Astrocyte (in vitro differentiated cells and primary cell): ENCODE measurements around the gene EVC. TPM values are rescaled to one million over a fixed set of nuclear protein-coding genes. Genes with fewer than 3 reads are reported as not detected.

ENCODE experiments used
- DNase-seq: peaks from one replicate; pipeline ENCODE4 v3.0.0-alpha.2; 2010; ENCODE audit warnings: low read depth
- FAIRE-seq: peaks from 2 replicates; lab custom pipeline; 2011; peaks lifted over from hg19 to GRCh38; lab: Jason Lieb, UNC
- H2AFZ ChIP-seq: 2 replicates; pipeline ENCODE4 v1.6.0; 2012; ENCODE audit warnings: low read depth, low read length, inconsistent platforms
- H3K27ac ChIP-seq: 2 replicates; pipeline ENCODE4 v1.5.1; 2011; ENCODE audit warnings: low read depth, low read length, inconsistent platforms
- H3K27me3 ChIP-seq: 2 replicates; pipeline ENCODE4 v1.6.0; 2011; ENCODE audit warnings: low read length, inconsistent platforms; ENCODE audit not compliant: insufficient read depth
- H3K36me3 ChIP-seq: 2 replicates; pipeline ENCODE4 v1.5.1; 2011; ENCODE audit warnings: low read length, inconsistent platforms; ENCODE audit not compliant: insufficient read depth
- H3K4me1 ChIP-seq: 2 replicates; pipeline ENCODE4 v1.5.1; 2011; ENCODE audit warnings: low read length, inconsistent platforms; ENCODE audit not compliant: insufficient read depth
- H3K4me2 ChIP-seq: 2 replicates; pipeline ENCODE4 v1.6.0; 2012; ENCODE audit warnings: low read length, inconsistent platforms
- H3K4me3 ChIP-seq: 2 replicates; pipeline ENCODE4 v1.5.1; 2011; ENCODE audit warnings: low read depth, mild to moderate bottlenecking, low read length, inconsistent platforms; ENCODE audit not compliant: insufficient read depth
- H3K79me2 ChIP-seq: 2 replicates; pipeline ENCODE4 v1.6.0; 2012; ENCODE audit warnings: mild to moderate bottlenecking, low read length, inconsistent platforms; ENCODE audit not compliant: insufficient read depth
- H3K9ac ChIP-seq: 2 replicates; pipeline ENCODE4 v1.6.0; 2012; ENCODE audit warnings: mild to moderate bottlenecking, low read length, inconsistent platforms
- H3K9me3 ChIP-seq: 2 replicates; pipeline ENCODE4 v1.5.1; 2012; ENCODE audit warnings: low read depth, mild to moderate bottlenecking, low read length, inconsistent platforms; ENCODE audit not compliant: insufficient read depth
- H4K20me1 ChIP-seq: 2 replicates; pipeline ENCODE4 v1.6.0; 2012; ENCODE audit warnings: low read length, inconsistent platforms; ENCODE audit not compliant: insufficient read depth
- H3K27ac Mint-ChIP-seq: one replicate; pipeline ENCODE4 v1.8.0; 2021; ENCODE audit warnings: mild to moderate bottlenecking, mixed read lengths; ENCODE audit not compliant: unreplicated experiment
- H3K27me3 Mint-ChIP-seq: one replicate; pipeline ENCODE4 v1.8.0; 2021; ENCODE audit warnings: low read depth, mixed read lengths; ENCODE audit not compliant: unreplicated experiment
- H3K36me3 Mint-ChIP-seq: one replicate; pipeline ENCODE4 v1.8.0; 2021; ENCODE audit warnings: low read depth, mixed read lengths; ENCODE audit not compliant: unreplicated experiment
- H3K4me1 Mint-ChIP-seq: one replicate; pipeline ENCODE4 v1.8.0; 2021; ENCODE audit warnings: low read depth, mixed read lengths; ENCODE audit not compliant: unreplicated experiment
- H3K4me3 Mint-ChIP-seq: one replicate; pipeline ENCODE4 v1.8.0; 2021; ENCODE audit warnings: mild to moderate bottlenecking, moderate library complexity, mixed read lengths; ENCODE audit not compliant: unreplicated experiment
- H3K9me3 Mint-ChIP-seq: one replicate; pipeline ENCODE4 v1.8.0; 2021; ENCODE audit warnings: mild to moderate bottlenecking, mixed read lengths; ENCODE audit not compliant: unreplicated experiment
- CTCF ChIP-seq: IDR thresholded peaks from 2 replicates; pipeline ENCODE4 v1.5.1; 2011; ENCODE audit warnings: low read depth, mild to moderate bottlenecking, inconsistent platforms, low read length, moderate library complexity; ENCODE audit not compliant: insufficient read depth
- EZH2 ChIP-seq: IDR thresholded peaks from 2 replicates; pipeline ENCODE4 v1.6.1; 2012; ENCODE audit warnings: mild to moderate bottlenecking, low read length, inconsistent platforms; ENCODE audit not compliant: insufficient read depth
- total RNA-seq: library from RNA; stranded (reverse); gene quantifications from 2 replicates; pipeline ENCODE4 v1.2.1, GENCODE V29; 2021

Gene EVC
- total RNA-seq, 1 donor from 2014 or later, result 23.9 TPM

GRCh38 chr4:5842456-5842855 lies 131.5 kb downstream of the EVC start:
- no peaks in the 10 kb centered on the region for H3K4me1 Mint-ChIP-seq
- no peak overlapping the region for H3K4me3 Mint-ChIP-seq

GRCh38 chr4:5843573-5844530 lies 132.9 kb downstream of the EVC start:
- no peaks in the 10 kb centered on the region for H3K9me3 Mint-ChIP-seq
- no peak overlapping the region for H2AFZ ChIP-seq
- no peaks in the 10 kb centered on the region for H3K4me1 ChIP-seq
- H3K27ac ChIP-seq, result no peak overlapping the region
- no peak for DNase-seq
- peak overlapping the region; percentile 38 for H3K27ac Mint-ChIP-seq
- no peaks in the 10 kb centered on the region for H4K20me1 ChIP-seq
- H3K9ac ChIP-seq, result no peak overlapping the region
- H3K4me3 ChIP-seq, result no peak overlapping the region
- H3K36me3 Mint-ChIP-seq, result peaks cover 46% of the 10 kb centered on the region
- no peak for FAIRE-seq
- no peak overlapping the region for H3K4me3 Mint-ChIP-seq
- H3K9me3 ChIP-seq, result no peaks in the 10 kb centered on the region
- no peaks in the 10 kb centered on the region for H3K4me1 Mint-ChIP-seq
- H3K4me2 ChIP-seq, result no peak overlapping the region
- no peaks in the 10 kb centered on the region for H3K79me2 ChIP-seq
- no peaks in the 10 kb centered on the region for H3K27me3 ChIP-seq
- H3K27me3 Mint-ChIP-seq, result no peaks in the 10 kb centered on the region
- no peaks in the 10 kb centered on the region for H3K36me3 ChIP-seq
- no peak for TF ChIP-seq CTCF
- no peak for TF ChIP-seq EZH2

More at GRCh38 chr4:5842456-5842855, 131.5 kb downstream of the EVC start:
- TF ChIP-seq CTCF (no peak), EZH2 (no peak)
- Mint-ChIP-seq H3K36me3 (peaks cover 44% of the 10 kb centered on the region), H3K9me3 (no peaks in the 10 kb centered on the region), H3K27ac (no peak overlapping the region), H3K27me3 (no peaks in the 10 kb centered on the region)
- Histone ChIP-seq H3K36me3 (no peaks in the 10 kb centered on the region), H3K9me3 (no peaks in the 10 kb centered on the region), H3K4me3 (no peak overlapping the region), H3K27ac (no peak overlapping the region), H2AFZ (no peak overlapping the region), H3K27me3 (no peaks in the 10 kb centered on the region), H3K79me2 (no peaks in the 10 kb centered on the region), H3K4me2 (no peak overlapping the region), H3K9ac (no peak overlapping the region), H4K20me1 (peaks cover 5% of the 10 kb centered on the region), H3K4me1 (no peaks in the 10 kb centered on the region)
- no peak for DNase-seq
- no peak for FAIRE-seq
